D341Med (cell line): ENCODE measurements around the gene PIP4K2B.

Experiments used
- DNase-seq: peaks from one replicate; pipeline ENCODE4 v3.0.0; 2012; ENCODE audit warnings: low spot score

Gene PIP4K2B

GRCh38 chr17:38779965-38780752 is 19.2 kb downstream of the PIP4K2B start:
- DNase-seq: no peak

- peak; percentile 82 for DNase-seq
These were observed 21.6 kb downstream of the PIP4K2B start for GRCh38 chr17:38777641-38778250.

- DNase-seq: no peak
These were observed 26.1 kb downstream of the PIP4K2B start for GRCh38 chr17:38773258-38773657.

GRCh38 chr17:38768417-38768816 is 30.9 kb downstream of the PIP4K2B start:
- no peak for DNase-seq

GRCh38 chr17:38766341-38766740 is 33.0 kb downstream of the PIP4K2B start:
- no peak for DNase-seq

GRCh38 chr17:38762231-38762630 is 37.1 kb downstream of the PIP4K2B start:
- DNase-seq: no peak

- DNase-seq: peak; percentile 79
These were observed 37.7 kb downstream of the PIP4K2B start for GRCh38 chr17:38761612-38762011.

- DNase-seq: no peak
These were observed 46.3 kb downstream of the PIP4K2B start for GRCh38 chr17:38753071-38753506.

GRCh38 chr17:38752308-38753070 is 46.9 kb downstream of the PIP4K2B start, which contains the start of gene PSMB3:
TSS of gene PSMB3 (plus strand) at chr17:38752741. CDS start at chr17:38752827, 86 bp downstream.
- DNase-seq: peak; percentile 97

GRCh38 chr17:38751808-38752307 is 47.5 kb downstream of the PIP4K2B start:
- DNase-seq: peak; percentile 86

- no peak for DNase-seq
These were observed 48.1 kb downstream of the PIP4K2B start for GRCh38 chr17:38751144-38751807.

- DNase-seq: no peak
These were observed 48.8 kb downstream of the PIP4K2B start for GRCh38 chr17:38750312-38751121.

- DNase-seq: no peak
These were observed 49.4 kb downstream of the PIP4K2B start for GRCh38 chr17:38750044-38750311.

- no peak for DNase-seq
These were observed 49.9 kb downstream of the PIP4K2B start for GRCh38 chr17:38749223-38750043.

GRCh38 chr17:38748892-38749222 is 50.5 kb downstream of the PIP4K2B start:
- no peak for DNase-seq

GRCh38 chr17:38748149-38748891 is 51.0 kb downstream of the PIP4K2B start, which contains the start of gene PCGF2:
TSS of gene PCGF2 (minus strand) at chr17:38748336. CDS start at chr17:38740402, 7,934 bp downstream.
- peak; percentile 92 for DNase-seq

GRCh38 chr17:38747463-38748148 is 51.8 kb downstream of the PIP4K2B start:
- peak; percentile 87 for DNase-seq

GRCh38 chr17:38746849-38747462 is 52.4 kb downstream of the PIP4K2B start:
- DNase-seq: no peak
